GM19438 (cell line): ENCODE results near the gene PRKCSH.

Experiments used
- ATAC-seq: cut with Tn5 transposase; IDR thresholded peaks from one replicate; pipeline ENCODE4 v1.9.1; 2021; ENCODE audit warnings: low read depth; ENCODE audit not compliant: unreplicated experiment

Gene PRKCSH

DNA sequence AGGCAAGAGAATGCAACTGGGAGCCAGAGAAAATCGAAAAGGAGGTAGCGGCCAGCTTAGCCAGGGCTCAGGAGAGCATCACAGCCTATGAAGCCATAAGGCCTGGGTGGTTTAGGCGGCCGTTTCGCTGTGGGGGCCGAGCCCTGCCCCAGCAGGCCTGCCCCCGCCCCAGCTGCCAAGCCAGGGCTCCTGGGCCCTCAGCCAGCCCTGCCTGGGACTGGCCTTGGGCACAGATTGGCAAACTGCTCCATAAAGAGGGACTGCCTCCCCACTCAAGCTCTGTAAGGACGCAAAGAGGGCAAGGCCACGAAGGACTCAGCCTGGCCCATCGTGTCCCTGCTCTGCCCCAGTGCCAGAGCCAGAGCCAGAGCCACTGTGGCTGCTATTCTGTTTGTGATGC lies 60.0 kb downstream of the PRKCSH start:
- ATAC-seq: no peak

DNA sequence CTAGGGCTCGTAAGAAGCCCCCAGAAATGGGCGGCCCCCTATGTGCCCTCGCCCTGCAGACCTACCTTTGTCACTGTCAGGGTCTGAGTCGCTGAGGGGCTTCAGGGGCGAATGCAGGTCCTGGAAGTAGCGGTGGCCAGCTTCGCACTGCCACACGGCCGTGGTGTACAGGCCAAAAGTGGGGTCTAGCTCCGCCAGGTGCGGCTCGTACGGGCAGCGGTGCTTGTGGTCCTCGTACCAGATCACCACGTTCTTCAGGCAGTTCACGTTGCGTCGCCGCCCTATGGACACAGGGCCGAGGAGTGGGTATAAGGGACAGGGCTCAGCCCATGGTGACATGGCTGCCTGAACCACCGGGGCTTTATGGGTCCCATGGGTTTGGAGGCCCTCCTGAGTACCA lies 60.5 kb downstream of the PRKCSH start:
- ATAC-seq: no peak

DNA sequence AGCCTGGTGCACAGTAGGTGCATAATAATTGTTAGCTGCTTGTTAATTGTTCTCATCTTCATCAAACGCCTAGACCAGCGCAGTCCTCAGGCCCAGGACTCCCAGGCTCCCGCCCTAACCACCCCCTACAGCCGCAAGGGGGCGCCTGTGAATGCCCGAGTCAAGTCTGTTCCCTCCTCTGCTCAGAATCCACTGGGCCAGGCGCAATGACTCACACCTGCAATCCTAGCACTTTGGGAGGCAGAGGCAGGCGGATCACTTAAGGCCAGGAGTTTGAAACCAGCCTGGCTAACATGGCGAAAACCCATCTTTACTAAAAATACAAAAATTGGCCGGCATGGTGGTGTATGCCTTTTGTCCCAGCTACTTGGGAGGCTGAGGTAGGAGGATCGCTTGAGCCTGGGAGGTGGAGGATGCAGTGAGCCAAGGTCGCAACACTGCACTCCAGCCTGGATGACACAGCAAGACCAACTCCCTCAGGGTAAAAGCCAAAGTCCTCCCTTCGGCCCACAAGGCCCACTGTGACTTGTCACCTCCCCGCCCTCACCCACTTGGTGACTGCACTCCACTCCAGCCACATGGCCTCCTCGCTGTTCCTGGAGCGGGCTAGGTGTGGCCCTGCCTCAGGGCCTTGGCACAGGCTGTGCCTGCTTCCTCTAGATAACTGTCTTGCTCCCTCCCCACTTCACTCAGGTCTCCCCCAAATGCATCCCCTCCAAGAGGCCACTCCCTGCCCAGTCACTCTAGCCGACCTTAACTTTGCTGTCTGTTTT lies 61.1 kb downstream of the PRKCSH start:
- ATAC-seq: no peak

DNA sequence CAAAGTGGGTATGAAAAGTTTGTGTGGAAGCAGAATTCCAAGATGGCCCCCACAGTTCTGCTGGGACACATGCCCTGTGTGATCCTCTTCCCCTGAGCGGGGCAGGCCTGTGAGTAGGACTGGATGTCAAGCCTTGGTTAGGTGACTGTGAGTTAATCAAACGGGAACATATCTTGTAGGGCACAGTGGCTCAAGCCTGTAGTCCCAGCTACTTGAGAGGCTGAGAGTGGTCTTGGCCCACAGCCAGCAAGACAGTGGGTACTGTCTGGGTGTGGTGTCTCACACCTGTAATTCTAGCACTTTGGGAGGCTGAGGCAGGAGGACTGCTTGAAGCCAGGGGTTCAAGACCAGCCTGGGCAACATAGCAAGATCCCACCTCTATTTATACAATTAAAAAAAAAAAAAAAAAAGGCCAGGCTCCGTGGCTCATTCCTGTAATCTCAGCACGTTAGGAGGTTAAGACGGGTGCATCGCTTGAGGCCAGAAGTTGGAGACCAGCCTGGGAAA lies 63.8 kb downstream of the PRKCSH start:
- ATAC-seq: no peak

DNA sequence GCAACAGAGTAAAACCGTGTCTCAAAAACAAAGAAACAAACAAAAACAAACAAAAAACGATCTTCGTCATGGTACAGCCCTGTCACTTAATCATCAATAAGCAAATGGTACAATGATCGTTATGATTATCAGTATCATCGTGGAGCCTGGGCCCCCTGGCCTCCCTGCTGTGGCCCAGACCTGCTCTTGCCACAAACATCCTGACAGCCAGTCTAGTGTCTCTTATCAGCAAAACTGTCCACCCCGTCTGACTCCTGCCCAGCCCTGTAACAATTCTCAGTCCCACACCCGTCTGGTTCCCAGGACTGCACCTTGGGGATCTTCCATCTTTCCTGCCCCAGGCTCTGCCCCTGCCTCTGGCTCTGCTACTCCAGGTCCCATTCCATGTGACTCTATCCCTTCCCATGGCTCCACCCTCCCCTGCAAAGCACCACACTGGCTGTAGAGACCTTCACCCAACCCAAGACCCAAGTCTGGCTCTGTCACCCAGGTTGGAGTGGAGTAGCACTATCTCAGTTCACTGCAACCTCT lies 64.5 kb downstream of the PRKCSH start:
- no peak for ATAC-seq
